ENCODE results near the gene FNDC10.

DNA sequence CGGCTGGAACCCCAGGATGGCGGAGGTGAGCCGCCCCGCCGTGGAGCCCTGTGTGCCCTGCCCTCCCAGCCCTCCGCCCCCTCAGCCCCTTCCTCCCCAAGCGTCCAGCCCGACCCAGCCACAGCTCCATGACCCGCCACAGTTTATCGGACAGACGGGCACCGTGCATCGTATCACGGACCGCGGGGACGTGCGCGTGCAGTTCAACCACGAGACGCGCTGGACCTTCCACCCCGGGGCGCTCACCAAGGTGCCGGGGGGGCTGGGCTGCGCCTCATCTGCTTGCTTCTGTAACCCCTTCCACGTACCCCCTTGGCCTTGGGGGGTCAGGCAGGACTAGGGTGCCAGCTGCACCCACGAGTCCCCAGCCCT is 25.5 kb upstream of the FNDC10 start:
- TF ChIP-seq, protein P1, sequence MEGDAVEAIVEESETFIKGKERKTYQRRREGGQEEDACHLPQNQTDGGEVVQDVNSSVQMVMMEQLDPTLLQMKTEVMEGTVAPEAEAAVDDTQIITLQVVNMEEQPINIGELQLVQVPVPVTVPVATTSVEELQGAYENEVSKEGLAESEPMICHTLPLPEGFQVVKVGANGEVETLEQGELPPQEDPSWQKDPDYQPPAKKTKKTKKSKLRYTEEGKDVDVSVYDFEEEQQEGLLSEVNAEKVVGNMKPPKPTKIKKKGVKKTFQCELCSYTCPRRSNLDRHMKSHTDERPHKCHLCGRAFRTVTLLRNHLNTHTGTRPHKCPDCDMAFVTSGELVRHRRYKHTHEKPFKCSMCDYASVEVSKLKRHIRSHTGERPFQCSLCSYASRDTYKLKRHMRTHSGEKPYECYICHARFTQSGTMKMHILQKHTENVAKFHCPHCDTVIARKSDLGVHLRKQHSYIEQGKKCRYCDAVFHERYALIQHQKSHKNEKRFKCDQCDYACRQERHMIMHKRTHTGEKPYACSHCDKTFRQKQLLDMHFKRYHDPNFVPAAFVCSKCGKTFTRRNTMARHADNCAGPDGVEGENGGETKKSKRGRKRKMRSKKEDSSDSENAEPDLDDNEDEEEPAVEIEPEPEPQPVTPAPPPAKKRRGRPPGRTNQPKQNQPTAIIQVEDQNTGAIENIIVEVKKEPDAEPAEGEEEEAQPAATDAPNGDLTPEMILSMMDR (IDR thresholded peaks at IDR 0.05) = no peak
- no peak for TF ChIP-seq NR1H2 (CRISPR knock-in tag; IDR thresholded peaks at IDR 0.05)
- TF ChIP-seq, protein P2, sequence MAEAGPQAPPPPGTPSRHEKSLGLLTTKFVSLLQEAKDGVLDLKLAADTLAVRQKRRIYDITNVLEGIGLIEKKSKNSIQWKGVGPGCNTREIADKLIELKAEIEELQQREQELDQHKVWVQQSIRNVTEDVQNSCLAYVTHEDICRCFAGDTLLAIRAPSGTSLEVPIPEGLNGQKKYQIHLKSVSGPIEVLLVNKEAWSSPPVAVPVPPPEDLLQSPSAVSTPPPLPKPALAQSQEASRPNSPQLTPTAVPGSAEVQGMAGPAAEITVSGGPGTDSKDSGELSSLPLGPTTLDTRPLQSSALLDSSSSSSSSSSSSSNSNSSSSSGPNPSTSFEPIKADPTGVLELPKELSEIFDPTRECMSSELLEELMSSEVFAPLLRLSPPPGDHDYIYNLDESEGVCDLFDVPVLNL (CRISPR knock-in tag; IDR thresholded peaks at IDR 0.05; ENCODE audit: borderline replicate concordance, low read depth) = no peak
- TF ChIP-seq FOXJ3 (CRISPR knock-in tag; IDR thresholded peaks at IDR 0.05; ENCODE audit: borderline replicate concordance) = no peak
- TF ChIP-seq, protein P3, sequence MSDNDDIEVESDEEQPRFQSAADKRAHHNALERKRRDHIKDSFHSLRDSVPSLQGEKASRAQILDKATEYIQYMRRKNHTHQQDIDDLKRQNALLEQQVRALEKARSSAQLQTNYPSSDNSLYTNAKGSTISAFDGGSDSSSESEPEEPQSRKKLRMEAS (CRISPR knock-in tag; IDR thresholded peaks at IDR 0.05) = no peak

Measured in WTC11 (cell line).